K562 (cell line): ENCODE results near the gene DNAJC2. TPM values are rescaled to one million over a fixed set of nuclear protein-coding genes. Genes with fewer than 3 reads are reported as not detected.

ENCODE experiments used
- ATF4 ChIP-seq: fragments of 450-650 bp; formaldehyde crosslinking; IDR thresholded peaks from 2 replicates; pipeline ENCODE4 v1.4.0; 2022; ENCODE audit warnings: mild to moderate bottlenecking, moderate library complexity
- E2F4 ChIP-seq: sonication (generic); formaldehyde crosslinking; IDR thresholded peaks from 2 replicates; pipeline ENCODE4 v1.8.0; 2022; ENCODE audit warnings: mild to moderate bottlenecking, low read depth, missing genetic modification reagents
- HEY1 ChIP-seq: fragments of 250-450 bp; sonication (Bioruptor Pico); IDR thresholded peaks from 2 replicates; pipeline ENCODE4 v1.5.0; 2020; ENCODE audit warnings: mild to moderate bottlenecking, moderate library complexity, borderline replicate concordance
- JUNB ChIP-seq: fragments of 450-650 bp; formaldehyde crosslinking; conservative IDR thresholded peaks from 2 replicates; pipeline ENCODE4 v1.4.0; 2020; ENCODE audit warnings: mild to moderate bottlenecking
- MBD1 ChIP-seq: fragments of 250-450 bp; sonication (Bioruptor Pico); IDR thresholded peaks from 2 replicates; pipeline ENCODE4 v1.8.0; 2022; ENCODE audit warnings: inconsistent platforms
- MED1 ChIP-seq: sonication (generic); formaldehyde crosslinking; IDR thresholded peaks from 2 replicates; pipeline ENCODE4 v1.8.1; 2023; ENCODE audit warnings: missing genetic modification reagents, borderline replicate concordance
- MXI1 ChIP-seq: IDR thresholded peaks from 2 replicates; pipeline ENCODE4 v1.6.1; 2011; ENCODE audit warnings: low read depth, mild to moderate bottlenecking, improper control_type of control experiment, low read length
- NELFE ChIP-seq: IDR thresholded peaks from 2 replicates; pipeline ENCODE4 v1.6.1; 2011; ENCODE audit warnings: mild to moderate bottlenecking; ENCODE audit not compliant: insufficient read depth, insufficient read length
- NEUROD1 ChIP-seq: fragments of 150-350 bp; IDR thresholded peaks from 2 replicates; pipeline ENCODE4 v1.6.1; 2014; ENCODE audit warnings: borderline replicate concordance, low read length, low read depth; ENCODE audit not compliant: partially characterized antibody
- OTX1 ChIP-seq: fragments of 450-650 bp; formaldehyde crosslinking; IDR thresholded peaks from 2 replicates; pipeline ENCODE4 v1.4.0; 2022; ENCODE audit warnings: mild to moderate bottlenecking
- POLR2G ChIP-seq: fragments of 200-400 bp; formaldehyde crosslinking; IDR thresholded peaks from 2 replicates; pipeline ENCODE4 v1.6.1; 2017; ENCODE audit warnings: low read depth, mild to moderate bottlenecking, antibody characterized with exemption, low read length, moderate library complexity
- SNIP1 ChIP-seq: fragments of 450-650 bp; IDR thresholded peaks from 2 replicates; pipeline ENCODE4 v1.7.1; 2017; ENCODE audit warnings: low read depth, mild to moderate bottlenecking
- SRSF7 ChIP-seq: fragments of 200-400 bp; formaldehyde crosslinking; optimal IDR thresholded peaks from 2 replicates; pipeline ENCODE3; 2017; ENCODE audit warnings: mild to moderate bottlenecking, low read depth, low read length
- ZBTB26 ChIP-seq: fragments of 450-650 bp; formaldehyde crosslinking; IDR thresholded peaks from 2 replicates; pipeline ENCODE4 v1.4.0; 2022; ENCODE audit warnings: missing genetic modification characterization
- ZNF274 ChIP-seq: IDR thresholded peaks from 2 replicates; pipeline ENCODE4 v1.6.1; 2011; ENCODE audit warnings: low read depth, mild to moderate bottlenecking, low read length, moderate library complexity, borderline replicate concordance
- ZNF699 ChIP-seq: fragments of 250-450 bp; sonication (Bioruptor Pico); IDR thresholded peaks from 2 replicates; pipeline ENCODE4 v1.8.0; 2021; ENCODE audit warnings: mild to moderate bottlenecking, moderate library complexity; ENCODE audit not compliant: insufficient replicate concordance
- polyA plus RNA-seq, 8 experiments: library from polyadenylated mRNA; depleted of rRNA in 4 of 8; stranded (reverse) in 5 of 8; unstranded in 3 of 8; fragments of >200 nt; fragmentation: Nextera tagmentation in 2 of 8; fragmentation: Illumina TruSeq in 1 of 8; extraction: Ambion mirVana in 2 of 8; extraction: Trizol in 1 of 8; gene quantifications; 2 replicates each; pipeline versions ENCODE4 v1.2.1 to v1.2.3, GENCODE V29; 2011 to 2014; ENCODE audit warnings: inconsistent platforms in 1 of 8, missing spikeins in 1 of 8
- total RNA-seq, 7 experiments: library from RNA; depleted of rRNA in 6 of 7; stranded (reverse); fragments of >200 nt in 6 of 7; fragmentation: Illumina TruSeq in 2 of 7; extraction: Trizol in 2 of 7; gene quantifications; 2 replicates each; pipeline versions ENCODE4 v1.2.1 to v1.2.3, GENCODE V29; 2011 to 2021; ENCODE audit warnings: low replicate concordance in 1 of 7
- TF ChIP-seq, protein P1 (sequence below), 2 experiments: fragments of 450-650 bp in 1 of 2; sonication (generic) in 1 of 2; formaldehyde crosslinking in 1 of 2; IDR thresholded peaks in 1 of 2; conservative IDR thresholded peaks in 1 of 2; 2 replicates each; pipeline versions ENCODE4 v1.6.1 to v1.8.1; 2016 to 2023; ENCODE audit warnings: mild to moderate bottlenecking in 2 of 2, moderate library complexity in 2 of 2, inconsistent platforms in 1 of 2, missing genetic modification reagents in 1 of 2
- TF ChIP-seq, protein P2 (sequence below): fragments of 250-450 bp; sonication (Bioruptor Pico); IDR thresholded peaks from 2 replicates; pipeline ENCODE4 v1.5.0; 2022; ENCODE audit warnings: mild to moderate bottlenecking

The DNAJC2 gene
- total and polyA plus RNA-seq, 9 of the 15 experiments (the other 6 are each of a cell fraction or from before 2014, with no cell fraction given): 40.2 to 157 (median 92.1) TPM

GRCh38 chr7:103347507-103348267 lies 3.1 kb upstream of the DNAJC2 start, which contains the start of gene PSMC2 (continued):
- 0 out of 2 replicates have a peak, but pooled peaks have one; percentile 48 for TF ChIP-seq E2F4 (CRISPR knock-in tag)
- TF ChIP-seq MED1 (CRISPR knock-in tag): no peak
- TF ChIP-seq SNIP1: no peak
- TF ChIP-seq, protein P1, sequence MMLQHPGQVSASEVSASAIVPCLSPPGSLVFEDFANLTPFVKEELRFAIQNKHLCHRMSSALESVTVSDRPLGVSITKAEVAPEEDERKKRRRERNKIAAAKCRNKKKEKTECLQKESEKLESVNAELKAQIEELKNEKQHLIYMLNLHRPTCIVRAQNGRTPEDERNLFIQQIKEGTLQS (IDR thresholded peaks at IDR 0.05): no peak
- TF ChIP-seq, protein P1 (CRISPR knock-in tag; conservative IDR thresholded peaks at IDR 0.05): no peak
- TF ChIP-seq, protein P2, sequence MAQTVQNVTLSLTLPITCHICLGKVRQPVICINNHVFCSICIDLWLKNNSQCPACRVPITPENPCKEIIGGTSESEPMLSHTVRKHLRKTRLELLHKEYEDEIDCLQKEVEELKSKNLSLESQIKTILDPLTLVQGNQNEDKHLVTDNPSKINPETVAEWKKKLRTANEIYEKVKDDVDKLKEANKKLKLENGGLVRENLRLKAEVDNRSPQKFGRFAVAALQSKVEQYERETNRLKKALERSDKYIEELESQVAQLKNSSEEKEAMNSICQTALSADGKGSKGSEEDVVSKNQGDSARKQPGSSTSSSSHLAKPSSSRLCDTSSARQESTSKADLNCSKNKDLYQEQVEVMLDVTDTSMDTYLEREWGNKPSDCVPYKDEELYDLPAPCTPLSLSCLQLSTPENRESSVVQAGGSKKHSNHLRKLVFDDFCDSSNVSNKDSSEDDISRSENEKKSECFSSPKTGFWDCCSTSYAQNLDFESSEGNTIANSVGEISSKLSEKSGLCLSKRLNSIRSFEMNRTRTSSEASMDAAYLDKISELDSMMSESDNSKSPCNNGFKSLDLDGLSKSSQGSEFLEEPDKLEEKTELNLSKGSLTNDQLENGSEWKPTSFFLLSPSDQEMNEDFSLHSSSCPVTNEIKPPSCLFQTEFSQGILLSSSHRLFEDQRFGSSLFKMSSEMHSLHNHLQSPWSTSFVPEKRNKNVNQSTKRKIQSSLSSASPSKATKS (CRISPR knock-in tag): no peak
- peak; percentile 58 for TF ChIP-seq POLR2G
- TF ChIP-seq ZNF274: no peak
- no peak for TF ChIP-seq HEY1 (CRISPR knock-in tag)
- TF ChIP-seq NELFE: no peak
- TF ChIP-seq MXI1: peak; percentile 36; the same call in 1 of the 2 replicates
- TF ChIP-seq SRSF7: no peak
- peak; percentile 64 for TF ChIP-seq NEUROD1
- 0 out of 2 replicates have a peak, but pooled peaks have one; percentile 37 for TF ChIP-seq OTX1 (CRISPR knock-in tag)
- TF ChIP-seq JUNB (CRISPR knock-in tag): no peak
- no peak for TF ChIP-seq ZNF699 (CRISPR knock-in tag)
- TF ChIP-seq MBD1 (CRISPR knock-in tag): no peak
- 0 out of 2 replicates have a peak, but pooled peaks have one; percentile 24 for TF ChIP-seq ATF4 (CRISPR knock-in tag)
- no peak for TF ChIP-seq ZBTB26 (CRISPR knock-in tag)
